NCI-H1092 treated with DMSO at 0.1 percent for 48 hours (cell line): ENCODE results near the gene EXOG.

Experiments
- DNase-seq: peaks from one replicate; lab custom pipeline; 2025; lab: John Stamatoyannopoulos, UW

EXOG gene, protein sequence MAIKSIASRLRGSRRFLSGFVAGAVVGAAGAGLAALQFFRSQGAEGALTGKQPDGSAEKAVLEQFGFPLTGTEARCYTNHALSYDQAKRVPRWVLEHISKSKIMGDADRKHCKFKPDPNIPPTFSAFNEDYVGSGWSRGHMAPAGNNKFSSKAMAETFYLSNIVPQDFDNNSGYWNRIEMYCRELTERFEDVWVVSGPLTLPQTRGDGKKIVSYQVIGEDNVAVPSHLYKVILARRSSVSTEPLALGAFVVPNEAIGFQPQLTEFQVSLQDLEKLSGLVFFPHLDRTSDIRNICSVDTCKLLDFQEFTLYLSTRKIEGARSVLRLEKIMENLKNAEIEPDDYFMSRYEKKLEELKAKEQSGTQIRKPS

DNA sequence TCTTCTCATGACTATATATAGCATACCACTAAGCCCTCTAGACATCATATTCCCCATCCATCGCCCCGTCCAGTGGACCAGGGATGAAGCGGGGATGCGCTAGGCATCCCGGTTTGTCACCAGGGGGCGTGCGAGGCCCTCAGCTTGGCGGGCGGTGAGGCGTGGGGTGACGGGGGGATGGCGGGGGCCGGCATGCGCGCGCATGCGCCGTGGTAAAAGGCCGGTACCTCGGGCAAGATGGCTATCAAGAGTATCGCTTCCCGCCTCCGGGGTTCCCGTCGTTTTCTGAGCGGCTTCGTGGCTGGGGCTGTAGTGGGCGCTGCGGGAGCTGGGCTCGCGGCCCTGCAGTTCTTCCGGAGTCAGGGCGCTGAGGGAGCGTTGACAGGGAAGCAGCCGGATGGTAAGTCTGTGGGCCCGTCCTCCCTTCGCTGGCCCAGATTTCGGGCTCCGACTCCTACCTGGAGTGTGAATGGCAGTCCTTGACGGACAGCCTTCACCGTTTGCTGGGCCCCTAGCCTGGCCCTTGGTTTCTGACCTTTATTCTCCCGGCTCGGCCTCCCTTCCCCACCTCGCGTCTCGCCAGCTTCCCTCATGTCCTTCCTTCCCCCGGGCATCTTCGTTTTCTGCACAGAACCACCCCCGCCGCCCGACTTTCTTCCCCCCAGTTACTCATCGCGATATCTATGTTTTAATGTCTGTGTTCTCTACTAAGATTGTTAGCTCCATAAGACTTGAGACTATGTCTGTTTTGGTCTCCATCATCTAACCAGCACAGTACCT lies at the start of gene EXOG:
TSS of gene EXOG (plus strand) at position 210 of the 780 bp plus-strand sequence. CDS start at position 238, 28 bp downstream.
- DNase-seq, result peak; percentile 80

- no peak for DNase-seq
Measured at GRCh38 chr3:38446812-38447211, 49.3 kb upstream of the EXOG start.

DNA sequence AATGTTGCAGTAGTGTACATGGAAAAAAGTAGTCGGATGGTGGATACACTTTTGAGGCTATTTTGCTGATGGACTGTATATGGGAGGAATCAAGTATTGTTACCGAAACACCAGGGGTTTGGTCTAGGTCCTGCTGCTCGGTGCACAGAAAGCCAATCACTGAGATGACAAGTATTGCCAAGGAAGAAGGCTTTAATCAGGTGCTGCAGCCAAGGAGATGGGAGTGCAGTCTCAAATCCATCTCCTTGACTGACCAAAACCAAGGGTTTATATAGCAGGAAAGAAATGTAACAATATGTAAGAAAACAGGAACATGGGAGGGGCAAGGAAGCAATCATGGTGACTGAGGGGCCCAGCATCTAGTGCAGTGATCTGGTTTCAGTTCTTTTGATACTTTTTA lies 45.3 kb upstream of the EXOG start:
- no peak for DNase-seq

DNA sequence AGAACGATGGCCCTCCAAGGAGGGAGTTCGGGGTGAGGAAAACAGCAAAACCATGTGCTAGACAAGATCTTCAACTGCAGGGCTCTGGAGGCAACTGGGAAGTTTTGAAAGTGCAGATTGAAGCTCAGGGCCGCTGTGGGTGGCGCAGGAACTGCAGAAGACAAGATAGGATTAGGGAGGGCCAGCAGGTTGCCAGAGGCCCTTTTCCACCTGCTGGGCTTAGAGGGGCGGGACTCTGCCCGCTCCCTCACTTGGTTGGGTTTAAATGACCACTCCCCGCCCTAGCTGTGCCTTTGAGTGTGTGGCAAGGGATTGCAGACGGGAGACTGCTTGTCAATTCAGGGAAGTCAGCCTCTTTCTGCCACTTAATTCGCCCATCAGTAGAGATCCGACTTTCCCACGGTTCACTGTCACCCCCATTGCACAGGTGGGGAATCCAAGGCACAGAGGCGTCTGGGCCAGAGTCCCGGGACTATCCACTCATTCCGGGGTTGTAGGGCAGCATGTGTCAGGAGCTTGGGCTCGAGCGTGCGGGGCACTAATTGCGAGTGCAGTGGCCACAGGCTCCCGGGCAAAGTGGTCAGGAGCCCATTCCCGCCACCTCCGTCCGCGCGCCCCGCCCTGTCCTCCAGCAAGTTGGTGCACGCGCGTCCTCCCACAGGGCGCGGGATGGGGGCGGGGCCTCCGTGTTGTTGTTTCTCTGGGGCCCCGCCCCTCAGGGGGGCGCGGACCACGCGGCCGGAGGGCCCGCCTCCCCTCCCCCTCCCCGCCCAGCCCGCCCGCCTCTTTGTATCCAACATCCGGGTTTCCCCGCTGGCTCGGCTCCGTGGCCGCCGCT lies 42.8 kb upstream of the EXOG start, which contains the start of gene ACVR2B:
TSS of gene ACVR2B (plus strand) at position 816 of the 838 bp plus-strand sequence. CDS start 433 bp downstream, outside the sequence.
- DNase-seq, result peak; percentile 68

DNA sequence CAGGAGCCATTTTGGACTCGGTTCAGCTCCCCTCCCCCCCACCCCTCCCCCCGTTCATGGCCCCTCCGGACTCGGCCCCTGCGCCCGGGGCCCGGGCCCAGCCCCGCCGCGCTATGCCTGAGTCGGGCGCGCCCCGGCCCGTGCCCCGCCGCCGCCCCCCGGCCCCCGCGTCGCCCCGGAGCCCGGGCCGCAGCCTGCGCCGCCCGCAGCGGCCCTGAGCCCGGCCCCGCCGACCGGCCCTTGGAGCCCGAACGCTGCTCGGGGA lies 42.3 kb upstream of the EXOG start:
- no peak for DNase-seq

- DNase-seq, result peak; percentile 29
Measured at GRCh38 chr3:38454178-38454883, 41.8 kb upstream of the EXOG start.

DNA sequence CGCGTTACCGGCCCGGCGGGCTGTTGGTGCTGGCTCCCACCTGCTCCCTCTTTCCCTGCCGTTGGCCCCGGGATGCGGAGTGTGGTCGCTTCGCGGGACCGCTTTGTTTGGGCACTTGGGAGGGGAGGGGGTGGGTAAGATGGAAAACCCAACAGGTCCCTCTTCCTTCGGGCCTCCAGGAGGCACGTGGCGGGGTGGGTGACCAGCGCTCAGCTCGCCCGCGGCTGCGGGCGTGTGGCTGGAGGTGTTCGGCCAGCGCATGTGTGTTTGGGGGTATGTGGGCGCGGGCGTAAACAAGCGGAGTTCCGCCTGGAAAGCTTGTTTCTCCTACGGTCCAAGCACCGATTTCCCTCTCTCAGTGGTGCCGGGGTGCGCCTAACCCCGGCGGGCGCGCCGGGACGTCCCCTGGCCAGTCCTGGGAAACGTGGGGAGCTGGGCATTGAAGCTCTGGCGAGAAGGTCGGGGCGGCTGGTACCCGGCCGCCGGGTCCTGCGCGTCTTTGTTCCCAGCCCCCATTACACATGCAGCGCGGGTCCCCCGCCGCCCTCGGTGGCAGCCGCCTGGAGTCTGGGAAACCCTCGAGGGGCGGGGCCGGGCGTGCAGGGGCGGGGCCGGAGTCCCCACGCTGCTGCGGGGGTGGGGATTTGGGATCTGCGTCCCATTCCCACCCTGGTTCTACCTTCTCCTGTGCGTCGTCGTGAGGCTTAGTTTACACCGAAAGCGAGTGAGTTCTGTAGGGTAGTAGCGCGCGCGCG lies 41.1 kb upstream of the EXOG start:
- DNase-seq, result peak; percentile 59

- no peak for DNase-seq
Measured at GRCh38 chr3:38455639-38456430, 40.3 kb upstream of the EXOG start.

GRCh38 chr3:38457111-38458003 lies 38.8 kb upstream of the EXOG start:
- DNase-seq, result no peak

DNA sequence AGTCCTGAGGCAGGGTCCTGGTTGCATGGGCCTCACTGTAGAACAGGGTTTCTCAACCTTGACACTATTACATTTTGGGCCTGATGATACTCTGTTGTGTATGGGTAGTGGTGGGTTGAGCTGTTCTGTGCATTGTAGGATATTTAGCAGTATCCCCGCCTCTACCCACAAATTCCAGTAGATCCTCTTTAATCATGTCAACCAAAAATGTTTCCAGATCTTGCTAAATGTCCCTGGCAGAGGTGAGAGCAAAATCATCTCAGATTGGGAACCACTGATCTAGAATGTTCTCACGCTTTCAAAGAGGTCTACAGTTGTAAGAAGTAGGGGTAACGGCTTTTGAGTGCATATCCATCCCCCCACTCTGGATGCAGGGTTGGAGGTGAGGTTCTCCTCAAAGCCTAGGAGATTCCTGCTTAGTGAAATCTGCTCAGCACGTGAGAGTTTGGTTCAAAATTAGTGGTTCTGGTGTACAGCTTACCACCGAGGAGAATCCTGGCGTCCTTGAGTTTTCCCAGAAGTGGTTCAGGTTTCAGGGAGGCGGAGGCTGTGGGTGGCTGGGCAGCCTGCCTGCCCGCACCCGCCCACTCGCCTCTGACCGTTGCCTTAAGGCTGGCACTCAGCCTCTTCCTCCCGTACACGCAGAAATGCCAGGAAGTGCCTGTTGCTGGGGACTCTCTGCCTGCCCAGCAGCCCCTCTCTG lies 37.2 kb upstream of the EXOG start:
- no peak for DNase-seq

GRCh38 chr3:38459499-38460048 lies 36.6 kb upstream of the EXOG start:
- no peak for DNase-seq

- no peak for DNase-seq
Measured at GRCh38 chr3:38460377-38461270, 35.5 kb upstream of the EXOG start.

GRCh38 chr3:38465588-38466154 lies 30.5 kb upstream of the EXOG start:
- no peak for DNase-seq

GRCh38 chr3:38468765-38469164 lies 27.4 kb upstream of the EXOG start:
- no peak for DNase-seq

- DNase-seq, result no peak
Measured at GRCh38 chr3:38469852-38470251, 26.3 kb upstream of the EXOG start.

- no peak for DNase-seq
Measured at GRCh38 chr3:38471260-38471857, 24.8 kb upstream of the EXOG start.

DNA sequence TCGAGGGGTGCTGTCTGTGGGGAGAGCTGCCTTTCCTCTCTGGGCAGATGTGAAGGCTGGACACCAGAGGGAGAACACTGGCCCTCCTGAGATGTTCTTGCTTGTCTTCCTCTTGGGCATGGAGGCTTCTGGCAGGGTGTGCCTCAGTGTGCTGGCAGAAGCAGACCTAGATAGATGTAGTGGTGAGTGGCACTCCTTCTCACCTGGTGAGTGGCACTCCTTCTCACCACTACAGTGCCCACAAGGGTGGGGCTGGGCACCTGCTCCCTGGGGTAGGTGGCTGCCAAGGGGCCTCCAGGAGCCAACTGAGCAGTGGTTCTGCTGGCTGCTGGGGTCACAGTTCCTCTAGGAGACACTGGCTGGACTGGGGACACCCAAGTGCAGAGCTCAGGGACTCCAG lies 23.8 kb upstream of the EXOG start:
- DNase-seq, result no peak
